GM12878 (cell line): ENCODE data around the gene COL4A2. TPM values are rescaled to one million over a fixed set of nuclear protein-coding genes. Genes with fewer than 3 reads are reported as not detected.

ENCODE experiments used
- ATAC-seq: fragments of 200-7000 bp; cut with Tn5 transposase; 3 replicates; pipeline ENCODE4 v1.9.1; 2020; ENCODE audit warnings: mild to moderate bottlenecking, moderate library complexity
- BruUV-seq: library from RNA; stranded (reverse); fragments of 400-500 nt; replicated peaks from 2 replicates; lab custom pipeline; 2021; lab: Mats Ljungman, UMichigan
- CTCF ChIA-PET: fragments of 300-600 bp; sonication (Branson Sonifier 250); formaldehyde crosslinking; extraction: SDS; loops from one replicate; lab custom pipeline; 2021; ENCODE audit warnings: inconsistent platforms; lab: Yijun Ruan, JAX
- POLR2A ChIA-PET: fragments of 350-600 bp; formaldehyde crosslinking; extraction: SDS; loops from one replicate; lab custom pipeline; 2021; ENCODE audit warnings: inconsistent platforms; lab: Charles Lee
- RAD21 ChIA-PET: fragments of 300-600 bp; sonication (Branson Sonifier 250); formaldehyde crosslinking; loops from one replicate; lab custom pipeline; 2023; ENCODE audit warnings: antibody characterized with exemption; ENCODE audit not compliant: unreplicated experiment; lab: Charles Lee
- SMC1A ChIA-PET: fragments of 300-600 bp; sonication (Branson Sonifier 250); formaldehyde crosslinking; loops from one replicate; lab custom pipeline; 2023; ENCODE audit not compliant: unreplicated experiment, uncharacterized antibody; lab: Charles Lee
- DNase-seq: peaks from one replicate; pipeline ENCODE4 v3.0.0-alpha.2; 2011; ENCODE audit warnings: low read depth, low spot score
- FAIRE-seq: peaks from 3 replicates; lab custom pipeline; 2011; peaks lifted over from hg19 to GRCh38; lab: Jason Lieb, UNC
- H2AFZ ChIP-seq: 2 replicates; pipeline ENCODE4 v1.6.0; 2011; ENCODE audit warnings: low read depth, low read length, control low read depth; ENCODE audit not compliant: control insufficient read depth
- H3K27ac ChIP-seq: 2 replicates; pipeline ENCODE4 v1.5.1; 2011; ENCODE audit warnings: control low read depth; ENCODE audit not compliant: control insufficient read depth, insufficient read depth
- H3K27me3 ChIP-seq, 2 experiments: replicated peaks in 1 of 2; 2 replicates each; pipeline versions ENCODE4 v1.6.0 to v1.6.1; 2011; ENCODE audit warnings: low read length in 1 of 2; ENCODE audit not compliant: control insufficient read depth in 2 of 2, insufficient read depth in 2 of 2
- H3K36me3 ChIP-seq, 2 experiments: 2 replicates each; pipeline ENCODE4 v1.5.1; 2011; ENCODE audit warnings: low read length in 1 of 2; ENCODE audit not compliant: control insufficient read depth in 2 of 2, insufficient read depth in 2 of 2
- H3K4me1 ChIP-seq: 2 replicates; pipeline ENCODE4 v1.6.1; 2011; ENCODE audit warnings: mild to moderate bottlenecking, low read length, moderate library complexity, mixed read lengths; ENCODE audit not compliant: control insufficient read depth, insufficient read depth
- H3K4me2 ChIP-seq: 2 replicates; pipeline ENCODE4 v1.6.0; 2011; ENCODE audit warnings: control low read depth; ENCODE audit not compliant: control insufficient read depth, insufficient read depth
- H3K4me3 ChIP-seq: fragments of 200-600 bp; sonication (generic); 2 replicates; pipeline ENCODE4 v1.5.1; 2016
- H3K79me2 ChIP-seq: 2 replicates; pipeline ENCODE4 v1.6.0; 2011; ENCODE audit warnings: low read length; ENCODE audit not compliant: control insufficient read depth, insufficient read depth
- H3K9ac ChIP-seq: 2 replicates; pipeline ENCODE4 v1.8.0; 2011; ENCODE audit warnings: low read length, control low read depth, mixed read lengths; ENCODE audit not compliant: control insufficient read depth, insufficient read depth
- H3K9me3 ChIP-seq: replicated peaks from 3 replicates; pipeline ENCODE4 v1.5.1; 2011; ENCODE audit warnings: mild to moderate bottlenecking, low read length; ENCODE audit not compliant: control insufficient read depth, insufficient read depth
- H4K20me1 ChIP-seq: 2 replicates; pipeline ENCODE4 v1.6.0; 2011; ENCODE audit not compliant: control insufficient read depth, insufficient read depth
- ASH2L ChIP-seq: fragments of 300-600, 200-600 bp; sonication (generic); IDR thresholded peaks from 2 replicates; pipeline ENCODE4 v1.6.1; 2017; ENCODE audit warnings: low read depth, mild to moderate bottlenecking, borderline replicate concordance
- SMAD1 ChIP-seq: fragments of 450-650 bp; IDR thresholded peaks from 2 replicates; pipeline ENCODE4 v1.6.1; 2018; ENCODE audit warnings: mild to moderate bottlenecking, low read depth; ENCODE audit not compliant: partially characterized antibody
- SMC3 ChIP-seq: IDR thresholded peaks from 2 replicates; pipeline ENCODE4 v1.6.1; 2011; ENCODE audit warnings: low read length, improper control_type of control experiment, borderline replicate concordance
- WRNIP1 ChIP-seq: IDR thresholded peaks from 2 replicates; pipeline ENCODE4 v1.6.1; 2011; ENCODE audit warnings: low read depth, low read length, improper control_type of control experiment, borderline replicate concordance
- ZNF384 ChIP-seq: IDR thresholded peaks from 2 replicates; pipeline ENCODE4 v1.6.1; 2012; ENCODE audit warnings: low read depth, mild to moderate bottlenecking, low read length, improper control_type of control experiment, borderline replicate concordance
- ZNF592 ChIP-seq: fragments of 450-650 bp; IDR thresholded peaks from 2 replicates; pipeline ENCODE4 v1.6.1; 2017; ENCODE audit warnings: mild to moderate bottlenecking, moderate library complexity
- WGBS: methylation state at CpG from one replicate; pipeline ENCODE4 v1.1.6; 2016; ENCODE audit warnings: low lambda C conversion rate; ENCODE audit not compliant: insufficient replicate concordance, insufficient coverage; ENCODE audit errors: missing lambda C conversion rate; 5-methylcytosine and 5-hydroxymethylcytosine counted together
- in situ Hi-C: fragments of 300-500 bp; cut with MboI; formaldehyde crosslinking; loops from 9 replicates; pipeline ENCODE4 v1.14.3; 2018; ENCODE audit warnings: mixed read lengths
- intact Hi-C: fragments of 100-400 bp; cut with micrococcal nuclease; formaldehyde crosslinking; loops from one replicate; pipeline ENCODE4 v1.14.2; 2022; ENCODE audit not compliant: unreplicated experiment
- polyA plus RNA-seq, 11 experiments: library from polyadenylated mRNA; depleted of rRNA in 4 of 11; unstranded in 6 of 11; stranded (reverse) in 5 of 11; fragments of >200 nt; fragmentation: Nextera tagmentation in 4 of 11; fragmentation: Illumina TruSeq in 1 of 11; extraction: Ambion mirVana in 4 of 11; extraction: Trizol in 1 of 11; gene quantifications; 1 replicate in 1 of 11; 2 replicates in 10 of 11; pipeline versions ENCODE4 v1.2.1 to v1.2.3, GENCODE V29; 2011 to 2016; ENCODE audit warnings: inconsistent platforms in 2 of 11, missing spikeins in 2 of 11, low read depth in 1 of 11
- total RNA-seq, 4 experiments: library from RNA; depleted of rRNA in 3 of 4; stranded (reverse); fragments of >200 nt in 3 of 4; fragmentation: Illumina TruSeq in 1 of 4; extraction: Trizol in 1 of 4; gene quantifications; 2 replicates each; pipeline versions ENCODE4 v1.2.1 to v1.2.3, GENCODE V29; 2013 to 2021

COL4A2 gene
- total and polyA plus RNA-seq, 10 of the 15 experiments (the other 5 are each of a cell fraction or from before 2014, with no cell fraction given), result 0.16 to 1.6 (median 0.62) TPM; not detected in 3

GRCh38 chr13:110465696-110466095, 158.6 kb downstream of the COL4A2 start:
- SMC1A ChIA-PET, result interaction anchor here (1.4 to 1.9 kb wide), 3 partner anchors 10 to 128 kb away, joined by 4 to 5 read pairs (median 4); no protein-coding TSS in a partner anchor
- RAD21 ChIA-PET, result no interaction called here
- no TSS peak for BruUV-seq
- DNase-seq (no peak), ATAC-seq (no peak), FAIRE-seq (no peak)
- POLR2A ChIA-PET, result interaction anchor here (0.5 to 1.0 kb wide), 2 partner anchors 56 to 96 kb away, joined by 3 to 4 read pairs; partner anchors contain the start of gene RAB20
- intact Hi-C loops (no loop called here), in situ Hi-C loops (no loop called here)
- H3K4me1 ChIP-seq, result peaks cover 14% of the 10 kb centered on the region
- no peaks in the 10 kb centered on the region for H3K27me3 ChIP-seq
- H3K9ac ChIP-seq, result no peak overlapping the region
- no peak overlapping the region for H3K4me3 ChIP-seq
- no peaks in the 10 kb centered on the region for H3K9me3 ChIP-seq
- H3K79me2 ChIP-seq, result no peaks in the 10 kb centered on the region
- no peak overlapping the region for H2AFZ ChIP-seq
- TF ChIP-seq ZNF592 (no peak), SMAD1 (no peak), ZNF384 (no peak), SMC3 (no peak), ASH2L (no peak), WRNIP1 (no peak)
- H3K36me3 ChIP-seq, result no peaks in the 10 kb centered on the region
- no peak overlapping the region for H3K27ac ChIP-seq
- CTCF ChIA-PET, result interaction anchor here (1.0 kb wide), 1 partner anchor 11 kb away, joined by 4 read pairs; no protein-coding TSS in a partner anchor
- no peaks in the 10 kb centered on the region for H4K20me1 ChIP-seq
- 40% methylated on average over 9 of the region's 9 CpGs for WGBS
- H3K4me2 ChIP-seq, result no peak overlapping the region
